Osteoblast (primary cell): ENCODE results near the gene HAPLN2. TPM values are rescaled to one million over a fixed set of nuclear protein-coding genes. Genes with fewer than 3 reads are reported as not detected.

Source experiments
- DNase-seq: peaks from one replicate; pipeline ENCODE4 v3.0.0; 2011; ENCODE audit warnings: low spot score, mixed read lengths; ENCODE audit not compliant: insufficient read length; ENCODE audit errors: missing footprints
- H2AFZ ChIP-seq: 2 replicates; pipeline ENCODE4 v1.6.0; 2011; ENCODE audit warnings: mild to moderate bottlenecking, low read length
- H3K27ac ChIP-seq: 2 replicates; pipeline ENCODE4 v1.5.1; 2011; ENCODE audit warnings: mild to moderate bottlenecking, low read depth, low read length, moderate library complexity
- H3K27me3 ChIP-seq: 2 replicates; pipeline ENCODE4 v1.6.0; 2012; ENCODE audit warnings: mild to moderate bottlenecking, control low read depth, inconsistent platforms, low read length, moderate library complexity; ENCODE audit not compliant: insufficient read depth
- H3K36me3 ChIP-seq: 2 replicates; pipeline ENCODE4 v1.5.1; 2011; ENCODE audit warnings: mild to moderate bottlenecking, low read length, control low read depth, moderate library complexity; ENCODE audit not compliant: insufficient read depth
- H3K4me1 ChIP-seq: 2 replicates; pipeline ENCODE4 v1.5.1; 2011; ENCODE audit warnings: mild to moderate bottlenecking, low read length, control low read depth, moderate library complexity; ENCODE audit not compliant: insufficient read depth
- H3K4me2 ChIP-seq: 2 replicates; pipeline ENCODE4 v1.6.0; 2011; ENCODE audit warnings: mild to moderate bottlenecking, low read length; ENCODE audit not compliant: insufficient read depth
- H3K4me3 ChIP-seq: fragments of 200-600 bp; sonication (generic); 3 replicates; pipeline ENCODE4 v1.5.1; 2012; ENCODE audit warnings: mild to moderate bottlenecking, low read length, inconsistent platforms; ENCODE audit not compliant: insufficient read depth
- H3K79me2 ChIP-seq: 2 replicates; pipeline ENCODE4 v1.6.0; 2012; ENCODE audit warnings: mild to moderate bottlenecking, low read length, control low read depth, inconsistent platforms; ENCODE audit not compliant: insufficient read depth
- H3K9me3 ChIP-seq: 2 replicates; pipeline ENCODE4 v1.5.1; 2011; ENCODE audit warnings: low read depth, low read length, control low read depth
- H4K20me1 ChIP-seq: 2 replicates; pipeline ENCODE4 v1.6.0; 2012; ENCODE audit warnings: mild to moderate bottlenecking, low read length, control low read depth; ENCODE audit not compliant: insufficient read depth
- CTCF ChIP-seq: IDR thresholded peaks from 2 replicates; pipeline ENCODE4 v1.5.1; 2011; ENCODE audit warnings: mild to moderate bottlenecking, low read depth, low read length, moderate library complexity; ENCODE audit errors: extremely low read depth
- total RNA-seq: library from RNA; depleted of rRNA; stranded (reverse); fragments of >200 nt; gene quantifications from 2 replicates; pipeline ENCODE4 v1.2.3, GENCODE V29; 2012

The HAPLN2 gene
- total RNA-seq, 1 donor, result not detected

- no peaks in the 10 kb centered on the region for H3K9me3 ChIP-seq
- H3K4me3 ChIP-seq, result no peak overlapping the region
- TF ChIP-seq CTCF, result no peak
- H3K79me2 ChIP-seq, result no peaks in the 10 kb centered on the region
- H2AFZ ChIP-seq, result no peak overlapping the region
- H3K4me2 ChIP-seq, result no peak overlapping the region
- no peaks in the 10 kb centered on the region for H4K20me1 ChIP-seq
- H3K4me1 ChIP-seq, result no peaks in the 10 kb centered on the region
- DNase-seq, result no peak
- H3K27me3 ChIP-seq, result peaks cover 63% of the 10 kb centered on the region
- no peaks in the 10 kb centered on the region for H3K36me3 ChIP-seq
- H3K27ac ChIP-seq, result no peak overlapping the region
Measured at GRCh38 chr1:156622581-156623297, 3.5 kb downstream of the HAPLN2 start.

DNA sequence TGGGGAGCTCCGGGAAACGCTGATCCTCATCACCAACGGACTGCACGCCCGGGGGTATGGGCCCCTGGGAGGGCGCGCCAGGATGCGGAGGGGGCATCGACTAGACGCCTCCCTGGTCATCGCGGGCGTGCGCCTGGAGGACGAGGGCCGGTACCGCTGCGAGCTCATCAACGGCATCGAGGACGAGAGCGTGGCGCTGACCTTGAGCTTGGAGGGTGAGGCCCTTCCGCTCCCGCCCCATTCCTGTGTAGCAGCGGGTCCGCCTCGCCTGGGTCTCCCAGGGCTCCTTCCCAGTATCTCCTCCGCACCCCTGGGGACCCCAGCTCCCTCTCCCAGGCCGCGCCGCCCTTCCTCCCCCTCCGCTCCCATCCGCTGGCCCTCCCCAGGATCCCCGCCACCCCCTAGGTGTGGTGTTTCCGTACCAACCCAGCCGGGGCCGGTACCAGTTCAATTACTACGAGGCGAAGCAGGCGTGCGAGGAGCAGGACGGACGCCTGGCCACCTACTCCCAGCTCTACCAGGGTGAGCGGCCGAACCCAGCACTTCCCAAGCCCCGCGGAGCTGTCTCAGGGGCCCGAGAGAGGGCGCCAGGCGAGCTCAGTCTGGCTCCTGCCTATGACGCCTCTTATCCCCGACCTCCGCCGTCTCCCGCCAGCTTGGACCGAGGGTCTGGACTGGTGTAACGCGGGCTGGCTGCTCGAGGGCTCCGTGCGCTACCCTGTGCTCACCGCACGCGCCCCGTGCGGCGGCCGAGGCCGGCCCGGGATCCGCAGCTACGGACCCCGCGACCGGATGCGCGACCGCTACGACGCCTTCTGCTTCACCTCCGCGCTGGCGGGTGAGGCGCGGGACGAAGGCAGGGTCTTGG lies 5.0 kb downstream of the HAPLN2 start:
- TF ChIP-seq CTCF, result peak; percentile 25
- Histone ChIP-seq H3K9me3 (no peaks in the 10 kb centered on the region), H3K27me3 (peaks cover 62% of the 10 kb centered on the region), H3K4me3 (peak overlapping the region; percentile 40), H4K20me1 (no peaks in the 10 kb centered on the region), H3K79me2 (no peaks in the 10 kb centered on the region), H3K36me3 (no peaks in the 10 kb centered on the region), H3K27ac (no peak overlapping the region), H3K4me2 (peak overlapping the region; percentile 61), H2AFZ (peak overlapping the region; percentile 22), H3K4me1 (no peaks in the 10 kb centered on the region)
- DNase-seq, result peak; percentile 93

DNA sequence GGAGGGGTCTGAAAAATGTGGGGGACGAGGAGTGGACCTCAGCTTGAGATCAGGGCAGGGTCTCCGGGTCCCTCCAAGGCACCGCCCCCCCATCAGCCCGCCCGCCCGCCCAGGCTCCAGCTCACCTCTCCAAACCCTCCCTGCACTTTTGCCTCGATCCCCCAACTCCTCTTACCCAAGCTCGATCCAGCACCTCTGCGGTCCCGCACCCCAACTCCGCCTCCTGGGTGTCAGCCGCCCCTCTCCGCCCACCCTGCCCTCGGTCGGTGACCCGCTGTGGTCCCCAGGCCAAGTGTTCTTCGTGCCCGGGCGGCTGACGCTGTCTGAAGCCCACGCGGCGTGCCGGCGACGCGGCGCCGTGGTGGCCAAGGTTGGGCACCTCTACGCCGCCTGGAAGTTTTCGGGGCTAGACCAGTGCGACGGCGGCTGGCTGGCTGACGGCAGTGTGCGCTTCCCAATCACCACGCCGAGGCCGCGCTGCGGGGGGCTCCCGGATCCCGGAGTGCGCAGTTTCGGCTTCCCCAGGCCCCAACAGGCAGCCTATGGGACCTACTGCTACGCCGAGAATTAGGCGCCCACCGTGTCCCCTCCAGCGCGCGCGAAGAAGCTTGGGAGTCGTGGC lies 5.7 kb downstream of the HAPLN2 start:
- no peak overlapping the region for H3K27ac ChIP-seq
- peaks cover 56% of the 10 kb centered on the region for H3K27me3 ChIP-seq
- no peaks in the 10 kb centered on the region for H3K36me3 ChIP-seq
- no peaks in the 10 kb centered on the region for H3K4me1 ChIP-seq
- no peaks in the 10 kb centered on the region for H3K79me2 ChIP-seq
- H2AFZ ChIP-seq, result no peak overlapping the region
- H3K4me3 ChIP-seq, result no peak overlapping the region
- no peak for TF ChIP-seq CTCF
- no peak for DNase-seq
- H3K4me2 ChIP-seq, result peak overlapping the region; percentile 61
- no peaks in the 10 kb centered on the region for H3K9me3 ChIP-seq
- H4K20me1 ChIP-seq, result no peaks in the 10 kb centered on the region
